Muscle layer of duodenum (tissue), 2 donors: ENCODE results near the gene CLEC4G.

ENCODE experiments used
- H3K27ac ChIP-seq: one replicate; pipeline ENCODE4 v1.7.0; 2013; ENCODE audit warnings: mild to moderate bottlenecking, low read length
- H3K27me3 ChIP-seq: one replicate; pipeline ENCODE4 v1.7.0; 2013; ENCODE audit warnings: low read depth, mild to moderate bottlenecking, control low read depth, low read length
- H3K36me3 ChIP-seq, 2 donors: one replicate each; pipeline ENCODE4 v1.7.0; 2013; ENCODE audit warnings: low read length in 2 of 2, control low read depth in 1 of 2, mild to moderate bottlenecking in 1 of 2; ENCODE audit not compliant: insufficient read depth in 2 of 2, control insufficient read depth in 1 of 2
- H3K4me1 ChIP-seq, 2 donors: one replicate each; pipeline ENCODE4 v1.7.0; 2013; ENCODE audit warnings: low read length in 2 of 2, mild to moderate bottlenecking in 2 of 2, control low read depth in 1 of 2, moderate library complexity in 1 of 2; ENCODE audit not compliant: insufficient read depth in 2 of 2, control insufficient read depth in 1 of 2
- H3K4me3 ChIP-seq, 2 donors: one replicate each; pipeline ENCODE4 v1.7.0; 2013; ENCODE audit warnings: low read length in 2 of 2, low read depth in 1 of 2, mild to moderate bottlenecking in 1 of 2
- H3K9me3 ChIP-seq, 2 donors: one replicate each; pipeline ENCODE4 v1.7.0; 2013; ENCODE audit warnings: low read length in 2 of 2, control low read depth in 1 of 2, mild to moderate bottlenecking in 1 of 2; ENCODE audit not compliant: control insufficient read depth in 1 of 2
- donor health status: healthy.

The CLEC4G gene

DNA sequence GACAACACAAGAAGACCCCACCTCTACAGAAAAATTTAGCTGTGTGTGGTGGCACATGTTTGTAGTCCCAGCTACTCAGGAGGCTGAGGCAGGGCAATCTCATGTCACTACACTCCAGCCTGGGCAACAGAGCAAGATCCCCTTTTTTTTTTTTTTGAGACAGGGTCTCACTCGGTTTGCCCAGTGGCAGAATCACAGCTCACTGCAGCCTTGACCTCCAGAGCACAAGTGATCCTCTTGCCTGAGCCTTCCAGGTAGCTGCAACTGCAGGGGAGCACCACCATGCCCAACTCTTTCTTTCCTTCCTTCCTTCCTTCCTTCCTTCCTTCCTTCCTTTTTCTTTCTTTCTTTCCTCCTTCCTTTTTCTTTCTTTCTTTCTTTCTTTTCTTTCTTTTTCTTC is 4.2 kb upstream of the CLEC4G start:
- Histone ChIP-seq H3K4me1 (no peaks in the 10 kb centered on the region), H3K36me3 (no peaks in the 10 kb centered on the region), H3K27me3 (no peaks in the 10 kb centered on the region), H3K27ac (no peak overlapping the region), H3K4me3 (no peak overlapping the region), H3K9me3 (no peaks in the 10 kb centered on the region)

- no peaks in the 10 kb centered on the region for H3K36me3 ChIP-seq
- no peak overlapping the region for H3K27ac ChIP-seq
- no peak overlapping the region for H3K4me3 ChIP-seq
- peaks cover 10% of the 10 kb centered on the region for H3K27me3 ChIP-seq
- no peaks in the 10 kb centered on the region for H3K9me3 ChIP-seq
- H3K4me1 ChIP-seq, result peaks cover 0 to 3% of the 10 kb centered on the region in 2 donors
These were observed 2.6 kb upstream of the CLEC4G start for GRCh38 chr19:7734220-7735203.

GRCh38 chr19:7733376-7733775 is 1.5 kb upstream of the CLEC4G start:
- Histone ChIP-seq H3K36me3 (no peaks in the 10 kb centered on the region), H3K4me1 (peaks cover 0 to 3% of the 10 kb centered on the region in 2 donors), H3K9me3 (no peaks in the 10 kb centered on the region), H3K4me3 (no peak overlapping the region), H3K27me3 (peaks cover 17% of the 10 kb centered on the region), H3K27ac (no peak overlapping the region)

DNA sequence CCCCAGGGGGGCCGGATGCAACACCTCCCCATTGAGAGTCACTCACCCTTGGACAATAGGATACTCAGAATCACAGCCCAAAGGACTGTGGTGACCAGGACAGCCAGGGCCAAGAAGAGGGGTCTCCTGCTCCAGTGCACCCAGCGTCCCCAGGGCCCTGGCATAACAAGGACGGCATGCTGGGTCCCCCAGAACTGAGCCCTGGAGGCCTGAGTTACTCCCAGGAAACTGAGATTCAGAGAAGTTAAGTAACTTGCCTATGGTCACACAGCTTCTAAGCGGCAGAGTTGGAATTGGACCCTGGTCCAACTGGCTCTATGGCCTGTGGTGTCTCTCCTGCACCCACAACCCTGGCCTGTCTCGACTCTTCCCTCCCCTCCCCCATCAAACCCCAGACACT is 295 bp downstream of the CLEC4G start:
- Histone ChIP-seq H3K9me3 (no peaks in the 10 kb centered on the region), H3K27me3 (peaks cover 17% of the 10 kb centered on the region), H3K4me3 (no peak overlapping the region), H3K4me1 (peaks cover 0 to 3% of the 10 kb centered on the region in 2 donors), H3K36me3 (no peaks in the 10 kb centered on the region), H3K27ac (no peak overlapping the region)

DNA sequence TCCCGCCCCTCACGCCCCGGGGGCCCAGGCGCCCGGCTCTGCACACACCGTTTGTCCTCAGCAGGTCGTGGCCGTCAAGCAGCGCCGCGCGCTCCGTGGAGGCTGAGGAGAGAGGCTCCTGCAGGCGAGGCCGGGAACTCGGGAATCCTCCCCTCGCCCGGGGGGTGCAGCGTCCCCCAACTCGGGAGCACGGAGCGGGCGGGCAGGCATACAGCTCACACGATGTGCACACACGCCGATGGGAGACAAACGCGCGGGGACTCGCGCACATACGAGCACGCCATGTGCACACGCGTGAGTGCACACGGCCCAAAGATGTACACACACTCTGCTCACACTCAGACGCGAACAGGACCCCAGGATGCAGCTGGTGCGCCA is 703 bp downstream of the CLEC4G start:
- Histone ChIP-seq H3K4me3 (no peak overlapping the region), H3K4me1 (peaks cover 0 to 3% of the 10 kb centered on the region in 2 donors), H3K36me3 (no peaks in the 10 kb centered on the region), H3K27me3 (peaks cover 17% of the 10 kb centered on the region), H3K9me3 (no peaks in the 10 kb centered on the region), H3K27ac (no peak overlapping the region)

- Histone ChIP-seq H3K9me3 (no peaks in the 10 kb centered on the region), H3K4me3 (no peak overlapping the region), H3K4me1 (peaks cover 0 to 3% of the 10 kb centered on the region in 2 donors), H3K27me3 (peaks cover 17% of the 10 kb centered on the region), H3K36me3 (no peaks in the 10 kb centered on the region), H3K27ac (no peak overlapping the region)
These were observed 1.4 kb downstream of the CLEC4G start for GRCh38 chr19:7730286-7731217.

GRCh38 chr19:7729831-7730285 is 2.1 kb downstream of the CLEC4G start:
- peaks cover 17% of the 10 kb centered on the region for H3K27me3 ChIP-seq

GRCh38 chr19:7729211-7729610 is 2.7 kb downstream of the CLEC4G start:
- Histone ChIP-seq H3K27me3 (peaks cover 17% of the 10 kb centered on the region), H3K27ac (no peak overlapping the region), H3K9me3 (no peaks in the 10 kb centered on the region), H3K36me3 (no peaks in the 10 kb centered on the region), H3K4me1 (peaks cover 0 to 3% of the 10 kb centered on the region in 2 donors), H3K4me3 (no peak overlapping the region)

More at GRCh38 chr19:7729831-7730285, 2.1 kb downstream of the CLEC4G start:
- Histone ChIP-seq H3K27ac (no peak overlapping the region), H3K36me3 (no peaks in the 10 kb centered on the region), H3K4me3 (no peak overlapping the region), H3K4me1 (peaks cover 0 to 3% of the 10 kb centered on the region in 2 donors), H3K9me3 (no peaks in the 10 kb centered on the region)

DNA sequence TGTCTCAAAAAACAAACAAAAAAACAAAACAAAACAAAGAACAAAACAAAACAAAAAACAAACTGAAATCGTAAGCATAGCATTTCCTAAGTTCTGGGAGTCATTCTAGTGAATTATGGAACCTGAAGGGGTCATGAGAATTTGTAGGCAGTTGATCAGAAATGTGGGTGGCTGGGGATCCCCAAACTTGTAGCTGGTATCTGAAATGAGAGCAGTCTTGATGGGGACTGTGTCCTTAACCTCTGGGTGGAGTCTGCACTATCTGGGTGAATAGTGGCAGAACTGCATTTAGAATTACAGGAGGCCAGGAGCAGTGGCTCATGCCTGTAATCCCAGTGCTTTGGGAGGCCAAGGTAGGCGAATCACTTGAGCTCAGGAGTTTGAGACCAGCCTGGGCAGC is 6.1 kb downstream of the CLEC4G start:
- Histone ChIP-seq H3K4me3 (no peak overlapping the region), H3K27me3 (peaks cover 17% of the 10 kb centered on the region), H3K9me3 (no peaks in the 10 kb centered on the region), H3K36me3 (no peaks in the 10 kb centered on the region), H3K4me1 (peaks cover 0 to 3% of the 10 kb centered on the region in 2 donors), H3K27ac (no peak overlapping the region)

DNA sequence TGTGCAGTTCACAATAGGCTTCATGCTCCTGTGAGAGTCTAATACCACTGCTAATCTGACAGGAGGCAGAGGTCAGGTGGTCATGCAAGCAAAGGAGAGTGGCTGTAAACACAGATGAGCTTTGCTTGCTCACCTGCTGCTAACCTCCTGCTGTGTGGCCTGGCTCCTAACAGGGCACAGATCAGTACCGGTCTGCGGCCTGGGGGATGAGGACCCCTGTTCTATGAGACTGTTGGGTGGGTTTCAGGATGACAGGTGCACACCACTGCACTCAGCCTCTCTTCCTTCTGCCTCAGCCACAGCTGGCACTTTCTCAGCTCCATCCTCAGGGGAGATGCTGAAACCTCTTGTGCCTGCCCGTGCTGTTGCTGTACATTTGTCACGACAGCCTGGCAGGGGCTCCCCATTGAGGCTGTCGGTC is 9.7 kb downstream of the CLEC4G start:
- Histone ChIP-seq H3K27me3 (no peaks in the 10 kb centered on the region), H3K4me1 (no peaks in the 10 kb centered on the region), H3K36me3 (no peaks in the 10 kb centered on the region), H3K9me3 (no peaks in the 10 kb centered on the region), H3K4me3 (no peak overlapping the region), H3K27ac (no peak overlapping the region)

DNA sequence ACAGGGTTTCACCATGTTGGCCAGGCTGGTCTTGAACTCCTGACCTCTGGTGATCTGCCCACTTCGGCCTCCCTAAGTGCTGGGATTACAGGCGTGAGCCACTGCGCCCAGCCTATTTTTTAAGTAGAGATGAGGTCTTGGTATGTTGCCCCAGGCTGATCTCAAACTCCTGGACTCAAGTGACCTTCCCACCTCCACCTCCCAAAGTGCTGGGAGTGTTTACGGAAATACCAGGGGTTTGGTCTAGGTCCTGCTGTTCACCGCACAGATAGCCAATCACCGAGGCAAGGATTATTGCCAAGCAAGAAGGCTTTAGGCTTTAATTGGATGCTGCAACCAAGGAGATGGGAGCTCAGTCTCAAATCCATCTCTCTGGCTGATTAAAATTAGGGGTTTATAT is 11.6 kb downstream of the CLEC4G start:
- H3K4me1 ChIP-seq, result no peaks in the 10 kb centered on the region
- no peaks in the 10 kb centered on the region for H3K27me3 ChIP-seq
- H3K4me3 ChIP-seq, result no peak overlapping the region
- peaks cover 3 to 5% of the 10 kb centered on the region in 2 donors for H3K9me3 ChIP-seq
- no peaks in the 10 kb centered on the region for H3K36me3 ChIP-seq
- H3K27ac ChIP-seq, result no peak overlapping the region
